B cell (primary cell): ENCODE results near the gene SLC19A1. TPM values are rescaled to one million over a fixed set of nuclear protein-coding genes. Genes with fewer than 3 reads are reported as not detected.

Experiments
- ATAC-seq: fragments of 200-7000 bp; cut with Tn5 transposase; one replicate; pipeline ENCODE4 v1.10.0; 2021; ENCODE audit warnings: low read depth, mild to moderate bottlenecking, moderate number of reproducible peaks, moderate library complexity
- CTCF ChIA-PET: fragments of 350-600 bp; sonication (Branson Sonifier 250); formaldehyde crosslinking; loops from one replicate; lab custom pipeline; 2021; ENCODE audit warnings: antibody characterized with exemption, inconsistent platforms; lab: Charles Lee
- POLR2A ChIA-PET: fragments of 350-600 bp; sonication (Branson Sonifier 250); formaldehyde crosslinking; loops from one replicate; lab custom pipeline; 2021; ENCODE audit warnings: antibody characterized with exemption; lab: Charles Lee
- DNase-seq: peaks from one replicate; pipeline ENCODE4 v3.0.0; 2013
- H2AFZ ChIP-seq: 2 replicates; pipeline ENCODE4 v1.6.1; 2012; ENCODE audit warnings: mild to moderate bottlenecking, low read depth, low read length; ENCODE audit not compliant: insufficient read depth, poor library complexity, severe bottlenecking
- H3K27ac ChIP-seq, 2 donors: 1 replicate in 1 of 2; 2 replicates in 1 of 2; pipeline ENCODE4 v1.5.1; 2012 to 2013; ENCODE audit warnings: low read length in 2 of 2, mild to moderate bottlenecking in 2 of 2, moderate library complexity in 1 of 2
- H3K27me3 ChIP-seq, 4 experiments: fragments of 200-600 bp in 1 of 4; sonication (generic) in 1 of 4; replicated peaks in 1 of 4; 1 replicate in 2 of 4; 2 replicates in 2 of 4; pipeline versions ENCODE4 v1.6.1 to v1.7.0; 2013 to 2016; ENCODE audit warnings: low read length in 3 of 4, mild to moderate bottlenecking in 2 of 4, mixed read lengths in 1 of 4, moderate library complexity in 1 of 4; ENCODE audit not compliant: insufficient read depth in 4 of 4, control insufficient read depth in 3 of 4; ENCODE audit errors: control extremely low read depth in 1 of 4
- H3K36me3 ChIP-seq, 2 experiments: replicated peaks in 1 of 2; 1 replicate in 1 of 2; 2 replicates in 1 of 2; pipeline versions ENCODE4 v1.6.1 to v1.7.1; 2013; ENCODE audit warnings: low read length in 1 of 2; ENCODE audit not compliant: insufficient read depth in 2 of 2, control insufficient read depth in 1 of 2; ENCODE audit errors: control extremely low read depth in 1 of 2, extremely low read depth in 1 of 2
- H3K4me1 ChIP-seq, 2 donors: fragments of 200-600 bp in 1 of 2; sonication (generic) in 1 of 2; 1 replicate in 1 of 2; 2 replicates in 1 of 2; pipeline versions ENCODE4 v1.5.1 to v1.6.1; 2013 to 2017; ENCODE audit warnings: low read length in 2 of 2; ENCODE audit not compliant: control insufficient read depth in 2 of 2, insufficient read depth in 2 of 2
- H3K4me2 ChIP-seq: replicated peaks from 2 replicates; pipeline ENCODE3; 2012; ENCODE audit warnings: mild to moderate bottlenecking, low read depth, low read length; ENCODE audit not compliant: poor library complexity, severe bottlenecking
- H3K4me3 ChIP-seq, 5 experiments: fragments of 200-600 bp in 1 of 5; sonication (generic) in 1 of 5; 1 replicate in 3 of 5; 2 replicates in 2 of 5; pipeline versions ENCODE4 v1.5.1 to v1.7.0; 2011 to 2016; ENCODE audit warnings: low read length in 4 of 5, mild to moderate bottlenecking in 4 of 5, low read depth in 2 of 5, control low read depth in 1 of 5, moderate library complexity in 1 of 5; ENCODE audit not compliant: insufficient read depth in 1 of 5; ENCODE audit errors: control extremely low read depth in 1 of 5, extremely low read depth in 1 of 5
- H3K79me2 ChIP-seq: fragments of 200-600 bp; sonication (generic); one replicate; pipeline ENCODE4 v1.6.0; 2016; ENCODE audit warnings: low read length; ENCODE audit not compliant: control insufficient read depth, insufficient read depth
- H3K9ac ChIP-seq: fragments of 200-600 bp; sonication (generic); 2 replicates; pipeline ENCODE4 v1.6.1; 2017; ENCODE audit warnings: mild to moderate bottlenecking, low read length, moderate library complexity
- H3K9me3 ChIP-seq, 3 donors: one replicate each; pipeline versions ENCODE4 v1.6.1 to v1.7.1; 2013; ENCODE audit warnings: low read length in 2 of 3; ENCODE audit not compliant: control insufficient read depth in 2 of 3, insufficient read depth in 1 of 3; ENCODE audit errors: control extremely low read depth in 1 of 3
- H4K20me1 ChIP-seq: 2 replicates; pipeline ENCODE4 v1.6.0; 2012; ENCODE audit warnings: mild to moderate bottlenecking, low read length; ENCODE audit not compliant: insufficient read depth, control insufficient read depth, poor library complexity, severe bottlenecking
- H3K27ac Mint-ChIP-seq: one replicate; pipeline ENCODE4 v1.8.0; 2021; ENCODE audit warnings: mixed read lengths
- H3K27me3 Mint-ChIP-seq: one replicate; pipeline ENCODE4 v1.8.0; 2021; ENCODE audit warnings: mixed read lengths
- H3K4me1 Mint-ChIP-seq: one replicate; pipeline ENCODE4 v1.8.0; 2021; ENCODE audit warnings: mixed read lengths
- H3K4me3 Mint-ChIP-seq: one replicate; pipeline ENCODE4 v1.8.0; 2021; ENCODE audit warnings: mixed read lengths
- H3K9me3 Mint-ChIP-seq: one replicate; pipeline ENCODE4 v1.8.0; 2022; ENCODE audit warnings: mixed read lengths; ENCODE audit not compliant: insufficient read depth
- CTCF ChIP-seq: fragments of 200-600 bp; IDR thresholded peaks from one replicate; pipeline ENCODE4 v1.8.0; 2022; ENCODE audit warnings: antibody characterized with exemption, mild to moderate bottlenecking
- EZH2 ChIP-seq: IDR thresholded peaks from 2 replicates; pipeline ENCODE4 v1.6.1; 2012; ENCODE audit warnings: borderline replicate concordance, low read depth, mild to moderate bottlenecking, moderate library complexity, low read length; ENCODE audit not compliant: insufficient read depth, poor library complexity, severe bottlenecking
- WGBS: methylation state at CpG from one replicate; pipeline ENCODE4 v1.1.5; 2013; ENCODE audit warnings: missing lambda C conversion rate; ENCODE audit not compliant: insufficient coverage; 5-methylcytosine and 5-hydroxymethylcytosine counted together
- intact Hi-C: fragments of 100-400 bp; cut with micrococcal nuclease; formaldehyde crosslinking; loops from one replicate; pipeline ENCODE4 v1.10.0; 2022
- polyA plus RNA-seq: library from polyadenylated mRNA; depleted of rRNA; stranded (reverse); fragments of >200 nt; gene quantifications from 2 replicates; pipeline ENCODE4 v1.2.3, GENCODE V29; 2012
- total RNA-seq, 2 donors: library from RNA; stranded (reverse); fragments of 120-200 nt in 1 of 2; gene quantifications; 1 replicate in 1 of 2; 2 replicates in 1 of 2; pipeline versions ENCODE4 v1.2.3 to v1.2.4, GENCODE V29; 2013 to 2022

Gene SLC19A1
- total and polyA plus RNA-seq, 2 donors (not counting 1 experiment from before 2014, with no cell fraction given): 8.7 to 10.1 TPM

- TF ChIP-seq CTCF (no peak), EZH2 (no peak)
- H3K27ac Mint-ChIP-seq: no peak overlapping the region
- no peak overlapping the region for H2AFZ ChIP-seq
- no peak overlapping the region for H3K4me3 Mint-ChIP-seq
- intact Hi-C loops: no loop called here
- POLR2A ChIA-PET: no interaction called here
- H3K4me2 ChIP-seq: no peak overlapping the region
- DNase-seq (no peak), ATAC-seq (no peak)
- no peak overlapping the region for H3K27ac ChIP-seq
- no peak overlapping the region for H3K9ac ChIP-seq
- peaks cover 0 to 8% (median 1%) of the 10 kb centered on the region in 3 donors for H3K9me3 ChIP-seq
- WGBS: 95% methylated on average over 12 of the region's 12 CpGs
- peaks cover 0 to 8% (median 0%) of the 10 kb centered on the region in 4 experiments for H3K27me3 ChIP-seq
- H3K79me2 ChIP-seq: no peaks in the 10 kb centered on the region
- no peak overlapping the region for H3K4me3 ChIP-seq
- CTCF ChIA-PET: no interaction called here
- H3K27me3 Mint-ChIP-seq: peaks cover 7% of the 10 kb centered on the region
- no peaks in the 10 kb centered on the region for H4K20me1 ChIP-seq
- H3K9me3 Mint-ChIP-seq: no peaks in the 10 kb centered on the region
- H3K4me1 Mint-ChIP-seq: no peaks in the 10 kb centered on the region
- no peaks in the 10 kb centered on the region for H3K4me1 ChIP-seq
- H3K36me3 ChIP-seq: no peaks in the 10 kb centered on the region
These were observed 90.5 kb downstream of the SLC19A1 start for GRCh38 chr21:45451771-45452182.

- Histone ChIP-seq H3K4me3 (no peak overlapping the region), H3K9ac (no peak overlapping the region), H3K36me3 (no peaks in the 10 kb centered on the region), H2AFZ (no peak overlapping the region), H3K27ac (no peak overlapping the region), H3K4me2 (no peak overlapping the region), H3K4me1 (no peaks in the 10 kb centered on the region), H3K27me3 (peaks cover 0 to 9% (median 0%) of the 10 kb centered on the region in 4 experiments), H3K79me2 (no peaks in the 10 kb centered on the region), H4K20me1 (no peaks in the 10 kb centered on the region), H3K9me3 (peaks cover 1 to 9% (median 4%) of the 10 kb centered on the region in 3 donors)
- Mint-ChIP-seq H3K4me1 (no peaks in the 10 kb centered on the region), H3K27me3 (peaks cover 11% of the 10 kb centered on the region), H3K9me3 (no peaks in the 10 kb centered on the region), H3K27ac (no peak overlapping the region), H3K4me3 (no peak overlapping the region)
- intact Hi-C loops: no loop called here
- WGBS: 77% methylated on average over 20 of the region's 20 CpGs
- ChIA-PET POLR2A (no interaction called here), CTCF (no interaction called here)
- no peak for TF ChIP-seq CTCF
- no peak for TF ChIP-seq EZH2
- ATAC-seq (no peak), DNase-seq (no peak)
These were observed 91.0 kb downstream of the SLC19A1 start for GRCh38 chr21:45451091-45451740.
